Activated CD4-positive, alpha-beta T cell treated with anti-CD3 and anti-CD28 coated beads, Interleukin-10, Interleukin-2, amounts not matched to agents 100 ng/mL and 50 ng/mL, durations not matched to agents 16 hours and 8 hours (primary cell): Measurements from ENCODE around the gene PARL.
A peak's percentile ranks its signal among the peaks of the same experiment; 100 is the strongest.

Experiments
- DNase-seq: peaks from one replicate; pipeline ENCODE4 v3.0.0-alpha.2; 2020

The PARL gene, protein sequence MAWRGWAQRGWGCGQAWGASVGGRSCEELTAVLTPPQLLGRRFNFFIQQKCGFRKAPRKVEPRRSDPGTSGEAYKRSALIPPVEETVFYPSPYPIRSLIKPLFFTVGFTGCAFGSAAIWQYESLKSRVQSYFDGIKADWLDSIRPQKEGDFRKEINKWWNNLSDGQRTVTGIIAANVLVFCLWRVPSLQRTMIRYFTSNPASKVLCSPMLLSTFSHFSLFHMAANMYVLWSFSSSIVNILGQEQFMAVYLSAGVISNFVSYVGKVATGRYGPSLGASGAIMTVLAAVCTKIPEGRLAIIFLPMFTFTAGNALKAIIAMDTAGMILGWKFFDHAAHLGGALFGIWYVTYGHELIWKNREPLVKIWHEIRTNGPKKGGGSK

DNA sequence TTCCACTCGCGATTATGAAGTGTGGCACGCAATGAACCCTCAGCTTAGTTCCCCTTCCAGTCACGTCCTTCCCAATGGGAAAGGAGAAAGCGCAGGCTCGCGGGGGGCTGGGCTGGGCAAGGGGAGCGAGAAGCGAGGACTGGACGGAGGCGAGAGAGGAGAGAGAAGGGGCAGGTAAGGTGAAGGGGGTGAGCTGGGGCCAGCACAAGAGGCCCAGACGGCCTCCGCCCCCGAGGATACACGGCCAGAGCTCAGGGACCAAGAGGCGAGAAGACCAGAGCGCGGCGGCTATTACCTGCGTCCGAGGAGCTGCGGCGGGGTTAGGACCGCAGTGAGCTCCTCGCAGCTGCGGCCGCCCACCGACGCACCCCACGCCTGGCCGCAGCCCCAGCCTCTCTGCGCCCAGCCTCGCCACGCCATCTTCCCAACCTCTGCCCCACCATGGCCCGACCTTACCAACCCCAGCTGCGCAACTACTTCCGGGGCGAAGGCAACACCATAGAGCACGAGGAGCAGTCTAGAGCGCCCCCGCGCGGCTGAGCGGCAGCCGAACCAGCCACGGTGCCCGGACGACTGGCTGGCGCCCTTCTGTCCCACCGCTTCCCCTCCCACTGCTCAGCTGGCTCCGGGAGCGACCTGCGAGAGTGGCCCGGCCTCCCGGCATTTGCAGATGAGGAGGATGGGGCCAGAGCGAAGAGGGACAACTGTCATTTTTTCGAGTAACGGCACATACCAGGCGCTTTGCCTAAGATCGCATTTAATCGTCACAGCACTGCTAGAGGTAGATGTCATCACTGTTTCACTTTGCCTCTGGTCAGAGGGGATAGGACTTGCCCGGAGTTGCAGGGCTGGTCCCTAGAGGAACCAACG lies at the start of gene PARL:
Gene PARL (minus strand): TSS at position 454 of the 870 bp plus-strand sequence. CDS start 34 bp downstream, at position 420.
- peak; percentile 98 for DNase-seq

DNA sequence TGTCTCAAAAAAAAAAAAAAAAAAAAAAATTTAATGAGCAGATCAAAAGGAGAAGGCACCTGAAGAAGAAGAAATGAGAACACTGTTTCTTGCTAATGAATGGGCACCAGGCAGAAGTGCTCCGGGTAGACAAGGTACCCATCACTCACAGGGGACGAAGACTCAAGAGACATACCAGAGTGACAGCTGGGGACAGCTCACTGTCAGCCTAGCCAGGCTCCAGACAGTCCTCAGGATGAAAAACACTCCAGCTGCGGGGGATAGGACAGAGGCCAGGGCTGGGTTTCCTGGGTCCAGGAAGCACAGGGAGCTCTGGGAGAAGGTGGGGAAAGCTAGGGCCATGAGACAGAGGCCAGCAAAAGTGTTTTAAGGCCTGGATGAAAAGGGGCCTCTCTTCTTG lies 48.5 kb upstream of the PARL start:
- DNase-seq: no peak

DNA sequence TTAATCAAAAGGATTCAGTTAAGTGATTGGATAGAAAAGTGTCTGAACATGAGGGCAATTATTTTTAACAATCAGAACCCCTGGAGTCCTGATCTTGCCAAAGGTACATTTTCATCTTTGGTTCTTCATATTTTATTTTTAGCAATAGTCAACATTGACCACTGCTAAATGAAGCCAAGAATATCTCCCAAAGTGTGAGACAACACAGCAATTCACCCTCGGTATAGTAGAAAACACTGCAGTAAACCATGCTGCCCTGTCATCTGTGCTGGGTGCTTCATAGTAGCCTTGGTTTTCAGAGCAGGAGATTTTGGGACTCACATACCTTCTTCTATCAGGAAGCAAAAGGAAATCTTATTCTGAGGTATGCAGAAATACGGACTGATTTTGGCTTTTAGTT lies 47.2 kb upstream of the PARL start:
- DNase-seq: no peak

GRCh38 chr3:183930086-183930485 lies 45.4 kb upstream of the PARL start:
- DNase-seq: no peak

DNA sequence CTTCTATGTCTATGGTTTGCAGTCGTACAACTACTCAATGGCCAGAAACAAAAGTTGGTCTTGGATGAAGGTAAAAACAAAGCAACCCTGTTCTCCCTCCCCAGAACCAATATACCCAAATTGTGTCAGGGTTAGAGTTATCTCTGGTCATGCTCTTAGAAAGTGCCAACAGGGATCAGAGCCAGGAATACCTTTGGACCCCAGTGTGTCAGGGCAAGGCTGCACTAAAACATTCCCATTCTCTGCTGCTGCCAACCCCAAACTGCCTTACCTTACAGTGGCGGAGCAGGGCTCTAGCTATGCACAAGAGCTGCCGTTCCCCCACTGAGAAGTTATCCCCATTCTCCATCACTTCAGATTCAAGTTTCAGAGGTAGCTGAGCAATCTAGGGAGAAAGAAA lies 42.4 kb upstream of the PARL start:
- no peak for DNase-seq

DNA sequence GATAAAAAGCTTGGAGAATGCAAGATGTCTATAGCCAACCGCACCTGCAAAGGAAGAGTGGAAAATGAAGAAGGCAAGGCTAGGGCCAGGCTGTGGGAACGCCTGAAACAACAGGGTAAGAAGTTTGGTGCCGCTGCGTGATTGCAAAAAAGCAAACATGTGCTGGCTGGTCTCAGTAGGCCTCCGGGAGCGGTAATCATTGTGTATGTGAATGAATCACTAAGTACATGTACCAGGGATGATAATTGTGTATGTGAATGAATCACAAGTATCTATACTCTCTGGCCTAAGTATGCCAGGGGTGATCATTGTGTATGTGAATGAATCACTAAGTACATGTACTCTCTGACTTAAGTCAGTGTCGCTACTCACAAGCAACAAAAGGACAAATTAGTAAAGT lies 40.3 kb upstream of the PARL start:
- DNase-seq: no peak

- DNase-seq: no peak
These were observed 39.9 kb upstream of the PARL start for GRCh38 chr3:183924543-183924942.

- no peak for DNase-seq
These were observed 37.7 kb upstream of the PARL start for GRCh38 chr3:183922421-183922820.

GRCh38 chr3:183921096-183921495 lies 36.4 kb upstream of the PARL start:
- no peak for DNase-seq

DNA sequence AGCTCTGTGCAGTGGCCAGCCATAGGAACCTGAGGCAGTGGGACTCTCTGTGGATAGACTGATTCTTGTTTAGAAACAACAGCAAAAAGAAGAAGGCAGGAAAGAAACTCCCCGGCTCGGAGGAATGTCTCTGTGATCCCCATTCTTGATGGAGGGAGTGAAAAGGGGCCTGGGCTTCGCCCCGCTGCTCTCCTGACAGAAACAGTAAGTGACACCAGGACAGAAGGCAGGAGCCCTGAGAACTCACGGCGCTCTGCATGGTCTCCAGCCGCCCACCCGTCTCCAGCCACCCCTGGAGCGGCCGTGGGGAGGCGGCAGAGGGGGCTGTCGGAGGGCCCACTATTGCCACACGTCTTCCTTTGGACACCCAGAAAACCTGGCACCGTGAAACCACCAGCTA lies 35.7 kb upstream of the PARL start:
- DNase-seq: no peak

- no peak for DNase-seq
These were observed 33.5 kb upstream of the PARL start for GRCh38 chr3:183918178-183918577.

DNA sequence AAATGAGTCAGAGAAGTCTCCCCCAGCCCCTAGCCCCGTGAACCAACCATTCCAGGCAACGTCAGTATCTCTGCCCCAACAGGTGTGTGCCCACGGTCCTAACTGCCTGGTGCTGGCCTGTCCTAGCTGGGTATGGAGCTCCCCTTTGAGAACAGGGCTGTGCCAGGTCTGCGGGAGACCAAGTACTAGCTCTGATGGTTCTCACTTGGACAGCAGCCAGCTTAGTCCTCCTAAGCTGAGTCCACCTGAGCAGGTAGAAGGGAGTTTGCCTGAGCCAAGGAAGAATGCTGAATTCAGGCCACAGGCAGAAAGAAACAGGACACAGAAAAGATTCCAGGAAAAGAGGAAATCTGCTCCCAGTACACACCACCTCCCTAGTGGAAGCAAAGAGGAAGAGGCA lies 33.1 kb upstream of the PARL start:
- no peak for DNase-seq

- DNase-seq: no peak
These were observed 30.2 kb upstream of the PARL start for GRCh38 chr3:183914856-183915255.

DNA sequence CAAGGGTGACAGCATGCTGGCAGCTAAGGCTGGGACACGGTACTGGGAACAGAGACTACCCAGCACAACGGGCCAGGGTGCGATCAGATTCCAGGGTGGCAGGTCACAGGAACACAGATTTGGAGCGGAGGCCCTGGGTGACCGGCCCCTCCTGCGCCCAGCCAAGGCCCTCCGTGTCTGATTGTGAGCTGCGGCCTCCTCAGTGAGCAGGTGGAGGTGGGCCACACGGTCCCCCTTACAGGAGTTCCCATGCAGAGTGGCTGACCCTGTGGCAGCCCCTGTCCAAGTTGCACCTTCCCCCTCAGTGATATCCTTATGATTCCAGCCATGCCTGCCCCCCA lies 28.9 kb upstream of the PARL start:
- no peak for DNase-seq

DNA sequence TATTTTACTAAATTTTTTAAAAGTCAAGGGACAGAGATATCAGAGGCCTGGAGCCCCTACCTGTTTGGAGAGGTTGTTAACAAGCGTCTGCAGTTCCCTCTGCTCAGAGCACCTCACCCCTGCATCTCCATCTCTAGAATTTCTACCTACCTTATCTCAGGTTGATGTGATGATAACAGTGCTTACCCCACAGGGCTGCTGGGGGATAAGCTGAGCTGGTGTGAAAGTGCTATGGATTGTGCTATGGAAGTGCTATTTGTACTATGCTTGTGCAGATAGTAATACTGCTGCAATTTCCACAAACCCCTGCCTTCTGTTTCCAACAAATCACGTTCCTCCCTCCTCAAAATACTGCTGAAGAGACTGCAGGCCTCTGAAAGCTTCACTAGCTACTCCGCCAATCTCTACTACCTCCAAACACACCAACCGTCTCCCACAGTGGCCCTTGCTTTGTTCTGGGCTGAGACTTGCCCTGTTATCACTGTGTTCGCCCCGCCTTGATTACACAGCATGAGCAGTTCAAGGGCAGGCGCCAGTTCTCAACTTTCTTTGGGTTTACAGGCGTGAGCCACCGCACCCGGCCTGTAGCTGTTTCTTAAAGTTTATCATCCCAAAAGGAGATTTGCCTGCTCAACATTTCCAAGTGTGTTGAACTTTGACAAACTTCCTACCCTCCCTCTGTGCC lies 28.4 kb upstream of the PARL start:
- no peak for DNase-seq

DNA sequence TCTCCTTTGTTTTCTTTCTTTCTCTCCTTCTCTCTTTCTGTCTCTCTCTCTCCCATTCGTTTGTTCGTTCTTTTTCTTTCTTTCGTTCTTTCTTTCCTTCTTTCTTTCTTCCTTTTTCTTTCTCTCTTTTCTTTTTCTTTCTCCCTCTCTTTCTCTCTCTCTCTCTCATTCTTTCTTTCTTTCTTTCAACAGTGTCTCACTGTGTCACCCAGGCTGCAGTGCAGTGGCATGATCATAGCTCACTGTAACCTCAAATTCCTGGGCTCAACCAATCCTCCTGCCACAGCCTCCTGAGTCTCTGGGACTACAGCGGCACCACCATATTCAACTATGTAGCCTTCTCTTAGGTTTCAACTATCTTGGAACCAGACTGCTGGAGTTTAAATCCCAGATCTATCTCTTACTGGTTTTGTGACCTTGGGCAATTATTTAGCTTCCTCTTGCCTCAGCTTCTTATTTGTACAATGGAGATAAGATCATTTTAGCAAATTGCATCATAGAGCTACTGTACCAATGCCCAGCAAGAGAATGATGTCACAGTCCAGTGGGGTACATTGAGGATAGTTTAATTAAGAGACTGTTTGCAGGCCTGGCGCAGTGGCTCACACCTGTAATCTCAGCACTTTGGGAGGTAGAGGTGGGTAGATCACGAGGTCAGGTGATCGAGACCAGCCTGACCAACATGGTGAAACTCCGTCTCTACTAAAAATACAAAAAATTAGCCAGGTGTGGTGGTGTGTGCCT lies 27.3 kb upstream of the PARL start:
- no peak for DNase-seq

GRCh38 chr3:183911087-183911486 lies 26.4 kb upstream of the PARL start:
- no peak for DNase-seq

- DNase-seq: no peak
These were observed 24.4 kb upstream of the PARL start for GRCh38 chr3:183909030-183909600.

DNA sequence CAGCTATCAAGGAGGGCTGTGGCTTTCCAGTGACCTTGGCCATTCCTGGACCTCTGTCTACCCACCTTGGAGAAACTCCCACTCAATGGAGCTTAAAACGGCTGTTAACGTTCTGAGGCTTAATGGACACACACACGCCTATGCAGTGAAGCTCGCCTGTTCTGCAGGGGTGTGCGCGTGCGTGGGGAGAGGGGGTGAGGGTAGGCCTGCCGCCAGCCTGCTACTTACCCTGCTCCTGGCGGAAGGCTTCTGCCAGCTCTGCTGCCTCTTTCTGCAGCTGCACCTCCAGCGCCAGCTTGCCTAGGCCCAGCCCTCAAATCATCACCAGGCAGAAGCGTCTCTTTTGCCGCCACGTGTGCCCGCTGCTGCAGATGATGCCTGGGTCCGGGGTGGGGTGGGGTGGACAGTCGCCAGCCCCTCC lies 23.2 kb upstream of the PARL start:
- DNase-seq: no peak

DNA sequence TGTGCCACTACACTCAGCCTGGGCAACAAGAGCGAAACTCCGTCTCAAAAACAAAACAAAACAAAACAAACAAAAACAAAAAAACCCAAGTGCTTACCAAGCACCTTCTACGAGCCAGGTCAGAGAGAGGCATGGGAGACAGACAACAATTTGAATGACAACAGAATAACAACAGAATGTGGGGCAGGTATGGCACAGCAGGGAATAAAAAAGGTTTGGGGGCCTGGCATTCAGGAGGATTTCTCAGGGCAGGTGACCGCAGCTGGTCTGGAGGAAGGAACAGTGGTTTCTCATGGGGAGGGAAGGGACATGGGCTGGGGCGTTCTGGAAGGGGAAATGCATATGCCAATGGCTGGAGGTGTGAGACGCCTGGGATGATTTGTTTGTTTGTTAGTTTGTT lies 22.5 kb upstream of the PARL start:
- DNase-seq: no peak

DNA sequence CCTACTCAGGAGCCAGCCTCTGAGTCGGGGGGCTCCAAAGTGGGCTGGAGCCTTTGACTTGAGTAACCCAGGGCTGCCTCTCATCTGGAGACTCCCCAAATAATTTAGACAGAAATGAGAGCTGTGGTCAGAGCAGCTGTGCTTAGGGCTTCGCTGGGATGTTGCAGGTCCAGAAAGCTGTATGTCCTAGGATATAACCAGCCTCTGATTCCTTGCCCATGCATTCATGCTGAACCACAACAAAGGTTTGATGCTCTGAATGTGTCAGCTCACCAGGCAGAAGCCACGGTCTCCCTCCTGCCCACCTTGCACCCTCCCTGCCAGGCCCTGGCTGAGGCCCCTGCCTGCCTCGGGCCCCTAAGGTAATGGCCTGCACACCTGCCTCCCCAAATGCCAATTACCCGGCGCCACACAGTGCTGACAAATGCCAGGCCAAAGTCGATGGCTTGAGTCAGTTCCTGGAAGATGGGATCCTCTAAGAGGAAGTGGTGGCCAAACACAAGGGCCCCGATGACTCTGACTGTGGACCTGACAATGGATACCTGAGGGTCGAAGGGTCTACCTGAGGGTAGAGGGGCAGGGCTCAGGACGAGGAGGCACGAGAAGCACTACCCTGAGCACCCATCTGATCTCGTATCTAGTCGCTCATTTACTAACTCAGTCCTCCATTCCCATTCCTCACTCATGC lies 21.7 kb upstream of the PARL start:
- DNase-seq: no peak
